Cortex of kidney (tissue), 1 donor: Measurements from ENCODE around the gene AKR1E2.

Experiments
- DNase-seq: peaks from one replicate; lab custom pipeline; 2025; lab: John Stamatoyannopoulos, UW

AKR1E2 gene

DNA sequence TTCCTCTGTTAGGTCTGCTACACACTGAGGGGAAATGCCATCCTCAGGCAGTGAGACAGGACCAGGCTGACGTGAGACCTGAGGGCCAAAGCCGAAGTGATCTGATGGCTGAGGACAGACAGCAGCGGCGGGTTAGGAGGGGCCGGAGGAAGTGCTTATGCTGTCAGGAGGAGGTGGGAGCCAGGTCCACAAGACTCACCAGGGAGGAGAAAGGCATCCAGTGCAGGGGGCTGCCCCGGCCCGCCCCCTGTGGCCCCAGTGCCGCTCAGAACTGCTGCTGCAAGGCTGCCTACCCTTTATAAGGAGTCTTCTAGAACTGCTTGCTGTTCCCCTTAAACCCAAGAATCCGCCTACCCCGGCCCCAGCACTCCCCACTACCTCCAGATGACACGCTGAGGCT, 19.8 kb downstream of the AKR1E2 start:
- no peak for DNase-seq

DNA sequence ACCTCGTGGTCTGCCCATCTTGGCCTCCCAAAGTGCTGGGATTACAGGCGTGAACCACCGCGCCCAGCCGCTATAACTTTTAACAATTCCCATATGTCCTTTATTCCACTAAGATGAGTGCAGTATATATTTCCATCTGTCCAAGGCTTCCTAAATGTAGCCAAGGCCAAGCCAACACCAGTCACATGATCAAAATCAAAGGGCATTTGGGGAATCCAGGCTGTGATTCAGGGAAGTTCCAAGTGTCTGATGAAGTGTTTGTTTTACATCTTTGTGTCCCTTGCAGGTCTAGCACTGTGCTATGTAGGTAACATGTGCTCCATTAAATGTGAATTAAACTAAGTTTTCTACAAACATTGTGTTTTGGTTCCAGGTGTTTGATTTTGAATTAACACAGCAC, 20.8 kb downstream of the AKR1E2 start:
- no peak for DNase-seq

- DNase-seq, result no peak
Observed at GRCh38 chr10:4847561-4848355, 21.8 kb downstream of the AKR1E2 start.

DNA sequence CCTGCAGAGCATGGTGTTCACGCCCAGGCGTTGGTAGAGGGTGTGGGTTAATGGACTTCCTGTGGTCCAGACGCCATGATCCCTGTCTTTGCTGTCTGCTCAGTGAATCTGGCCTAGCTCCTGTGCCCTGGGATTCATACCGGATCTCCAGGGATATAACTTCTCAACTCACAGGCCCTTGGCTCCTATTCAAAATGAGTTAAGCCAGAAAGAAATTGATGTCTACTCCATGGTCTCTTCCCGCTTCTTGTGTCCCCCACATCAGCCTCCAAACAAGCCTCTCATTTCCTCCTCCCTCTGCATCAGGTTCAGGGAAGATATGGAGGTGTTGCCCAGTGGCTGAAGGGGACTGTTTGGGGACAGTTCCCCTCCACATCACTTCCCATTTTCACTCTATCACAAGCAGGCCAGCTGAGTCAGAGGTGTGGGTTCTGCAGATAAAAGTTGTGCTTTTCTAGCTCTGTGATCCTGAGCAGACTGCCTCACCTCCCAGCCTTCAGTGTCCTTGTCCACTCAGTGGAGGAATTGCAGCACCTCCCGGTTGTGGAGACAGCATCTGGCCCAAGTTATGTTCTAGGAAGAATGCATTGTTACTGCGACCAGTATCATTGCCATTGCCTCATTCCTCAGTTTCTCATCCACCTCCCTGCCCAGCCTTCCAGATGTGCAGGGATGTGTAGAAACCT, 22.5 kb downstream of the AKR1E2 start:
- no peak for DNase-seq

DNA sequence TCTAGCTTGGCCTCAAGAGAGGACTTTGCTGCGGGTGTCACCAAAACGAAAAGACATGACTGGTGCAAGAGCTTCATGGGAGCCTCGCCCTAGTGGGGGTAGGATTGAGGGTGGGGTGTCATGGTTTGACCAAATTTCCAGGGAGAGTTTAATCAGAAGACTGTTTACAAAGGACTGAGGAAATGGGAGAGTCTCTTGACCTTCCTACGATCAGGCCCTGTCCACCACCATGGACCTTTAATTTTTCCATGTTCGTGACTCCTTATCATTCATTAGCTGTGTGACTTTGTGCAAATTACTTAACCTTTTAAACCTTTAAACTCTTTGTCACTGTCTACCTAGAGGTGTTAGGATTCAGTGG, 23.0 kb downstream of the AKR1E2 start:
- DNase-seq, result no peak

DNA sequence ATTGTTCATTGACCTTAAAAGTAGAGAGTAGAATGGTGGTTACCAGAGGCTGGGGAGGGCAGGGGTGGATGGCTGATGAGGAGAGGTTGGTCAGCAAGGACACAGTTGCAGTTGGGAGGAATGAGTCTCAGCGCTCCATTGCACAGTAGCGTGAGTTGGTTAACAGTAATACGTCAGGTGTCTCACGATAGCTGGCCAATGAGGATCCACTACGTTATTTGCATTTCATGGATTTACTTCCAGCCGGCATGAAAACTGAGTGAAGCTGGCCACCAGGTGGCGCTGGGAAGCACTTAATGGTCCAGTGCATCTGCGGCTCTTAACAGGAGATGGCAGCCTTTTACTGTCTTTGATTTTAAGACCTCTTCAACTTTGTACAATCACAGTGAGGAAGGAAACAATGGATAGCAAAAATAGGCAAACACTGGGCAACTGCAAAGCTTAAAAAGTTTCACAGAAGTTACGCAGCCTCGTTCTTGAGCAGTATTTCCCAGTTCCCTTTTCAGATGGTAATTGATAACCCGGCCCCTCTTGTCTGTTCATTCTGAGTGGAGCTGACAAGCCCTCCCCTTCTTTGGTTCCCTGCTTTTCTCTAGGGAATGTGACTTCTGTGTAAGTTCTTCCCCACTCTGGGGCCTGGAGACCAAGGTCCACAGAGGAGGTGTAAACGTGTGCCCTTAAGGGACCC, 23.7 kb downstream of the AKR1E2 start:
- no peak for DNase-seq

DNA sequence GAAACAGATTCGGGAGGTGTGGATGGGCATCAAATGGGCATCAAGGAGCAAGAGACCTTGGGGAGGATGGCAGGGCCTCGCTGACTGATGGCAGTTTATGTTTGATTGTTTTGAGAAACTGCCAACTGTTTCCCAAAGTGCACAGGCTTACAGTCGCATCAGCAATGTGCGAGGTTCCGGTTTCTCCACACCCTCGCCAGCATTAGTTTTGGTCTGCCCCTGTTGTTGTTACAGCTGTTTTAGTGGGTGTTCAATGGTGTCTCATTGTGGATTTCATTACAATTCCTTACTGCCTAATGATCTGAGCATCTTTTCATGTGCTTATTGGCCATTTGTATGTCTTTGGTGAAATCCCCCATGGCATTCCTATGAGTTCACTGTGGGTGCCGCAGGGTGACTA, 24.4 kb downstream of the AKR1E2 start:
- DNase-seq, result no peak

DNA sequence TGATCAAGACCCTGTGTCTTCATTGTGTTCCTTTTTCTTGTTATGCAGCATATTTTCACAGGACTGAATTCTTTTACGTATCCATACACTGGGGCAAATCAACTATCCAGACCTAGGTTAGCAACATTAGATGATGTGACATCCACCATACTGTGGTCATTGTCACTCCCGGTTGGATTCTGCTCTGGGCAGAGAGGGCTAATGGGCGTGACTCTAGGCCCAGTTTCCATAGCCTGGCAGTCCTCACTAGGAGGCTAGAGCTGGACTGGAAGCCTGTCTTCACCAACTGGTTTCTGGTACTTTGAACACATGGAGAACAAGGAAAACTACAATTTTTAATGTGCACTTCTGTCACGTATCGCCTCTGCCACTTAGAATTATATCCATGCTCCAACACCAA, 25.2 kb downstream of the AKR1E2 start:
- no peak for DNase-seq

- DNase-seq, result no peak
Observed at GRCh38 chr10:4851846-4852245, 25.8 kb downstream of the AKR1E2 start.

DNA sequence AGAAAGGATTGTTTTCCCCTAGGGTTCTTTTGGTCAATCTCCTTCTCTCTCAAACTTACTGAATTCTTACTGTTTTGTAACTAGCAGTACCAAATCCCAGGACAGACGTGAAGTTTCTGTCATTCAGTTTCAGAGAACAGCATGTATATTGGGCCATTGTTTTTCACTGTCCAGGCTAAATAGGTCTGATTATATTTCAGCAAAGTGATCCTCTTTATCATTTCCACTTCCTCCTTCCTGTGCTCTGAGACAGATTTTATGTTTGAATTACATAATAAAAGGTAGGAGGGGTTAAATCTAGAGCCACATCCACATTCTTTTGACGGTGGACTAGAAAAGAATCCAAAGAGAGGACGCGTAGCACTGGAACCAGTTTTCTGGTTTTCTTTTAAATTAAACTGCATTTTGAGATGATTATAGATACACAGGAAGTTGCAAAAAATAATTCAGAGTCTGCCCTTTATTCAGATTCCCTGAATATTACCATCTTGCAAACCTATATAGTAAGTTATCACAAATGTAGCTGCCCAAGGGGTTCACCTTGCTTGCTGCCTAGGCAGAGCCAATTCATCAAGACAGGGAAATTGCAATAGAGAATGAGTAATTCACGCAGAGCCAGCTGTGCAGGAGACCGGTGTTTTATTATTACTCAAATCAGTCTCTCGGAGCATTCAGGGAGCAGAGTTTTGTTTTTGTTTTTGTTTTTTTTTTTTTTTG, 40.1 kb downstream of the AKR1E2 start:
- DNase-seq, result no peak

GRCh38 chr10:4867109-4867519, 41.1 kb downstream of the AKR1E2 start:
- DNase-seq, result no peak

DNA sequence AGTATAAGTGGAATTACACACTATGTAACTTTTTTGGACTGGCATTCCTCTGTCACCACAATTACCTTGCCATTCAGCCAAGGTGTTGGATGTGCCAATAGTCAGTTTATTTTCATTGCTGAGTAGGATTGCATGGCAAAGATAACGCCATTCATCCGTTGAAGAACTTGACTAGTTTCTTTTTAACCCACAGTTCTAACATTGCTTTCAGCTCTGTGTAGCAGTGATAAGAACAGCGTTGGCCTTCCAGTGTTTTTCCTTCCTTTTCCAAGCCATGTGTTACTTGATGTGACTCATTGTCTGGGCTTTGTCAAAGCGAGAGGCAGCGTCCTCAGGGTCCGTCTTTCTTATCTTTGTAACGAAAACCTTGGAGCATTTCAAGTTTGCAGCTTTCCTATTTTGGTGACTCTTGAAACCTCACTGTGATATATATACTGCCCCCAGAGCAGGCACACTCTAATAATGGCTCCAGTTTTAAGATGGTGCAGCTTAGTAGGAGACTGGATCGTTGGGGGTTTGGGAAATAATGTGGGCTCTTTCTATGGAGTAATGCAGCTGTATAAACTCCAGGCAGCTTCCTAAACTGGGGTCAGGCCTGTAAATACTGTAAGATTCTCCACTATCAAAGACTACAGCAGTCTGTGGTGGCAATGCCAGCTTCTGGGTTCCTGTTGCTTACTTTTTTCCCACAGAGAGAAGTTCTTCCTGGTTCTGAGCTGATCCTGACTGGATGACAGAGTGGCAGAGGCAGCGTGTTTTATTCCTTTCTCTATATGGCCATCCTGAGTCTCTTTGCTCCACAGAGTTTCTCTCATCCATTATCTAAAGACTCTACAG, 41.7 kb downstream of the AKR1E2 start:
- no peak for DNase-seq

- no peak for DNase-seq
Observed at GRCh38 chr10:4868357-4868657, 42.3 kb downstream of the AKR1E2 start.

DNA sequence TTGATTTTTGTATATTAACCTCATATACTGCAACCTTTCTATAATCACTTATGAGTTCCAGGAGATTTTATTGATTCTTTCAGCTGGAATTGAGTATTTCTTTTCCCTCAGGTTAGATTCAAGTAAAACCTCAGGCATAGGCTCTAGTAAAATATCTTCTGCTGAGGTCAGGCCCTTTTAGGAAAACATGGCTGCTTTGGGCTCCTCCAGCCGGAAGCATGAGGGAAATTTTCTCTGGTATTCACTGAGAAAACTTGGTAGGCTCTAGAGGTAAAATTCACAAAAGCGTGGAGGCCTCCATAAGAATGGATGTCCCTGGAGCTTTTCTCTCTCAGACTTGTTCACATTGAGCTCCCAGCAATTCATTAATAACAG, 56.7 kb downstream of the AKR1E2 start:
- DNase-seq, result no peak

- DNase-seq, result no peak
Observed at GRCh38 chr10:4883079-4883739, 57.2 kb downstream of the AKR1E2 start.

DNA sequence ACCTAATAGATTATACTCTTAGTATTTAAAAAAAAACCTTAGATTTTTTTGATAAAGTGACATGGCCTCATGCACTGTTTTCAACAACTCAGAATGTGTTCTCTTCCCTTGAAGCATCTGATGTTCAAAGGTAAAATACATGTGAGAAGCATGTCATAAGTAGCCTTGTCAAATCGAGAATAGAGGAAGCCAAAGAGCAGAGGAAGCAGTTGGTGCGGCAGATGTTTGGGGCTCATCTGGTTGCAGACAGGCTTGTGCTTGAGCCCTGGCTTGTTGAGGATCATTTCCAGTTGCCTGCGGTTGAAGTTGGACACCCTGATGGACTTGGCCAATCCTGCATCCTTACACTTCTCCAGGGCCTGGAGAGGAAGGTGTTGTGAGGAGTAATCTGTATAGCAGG, 59.2 kb downstream of the AKR1E2 start:
- no peak for DNase-seq

DNA sequence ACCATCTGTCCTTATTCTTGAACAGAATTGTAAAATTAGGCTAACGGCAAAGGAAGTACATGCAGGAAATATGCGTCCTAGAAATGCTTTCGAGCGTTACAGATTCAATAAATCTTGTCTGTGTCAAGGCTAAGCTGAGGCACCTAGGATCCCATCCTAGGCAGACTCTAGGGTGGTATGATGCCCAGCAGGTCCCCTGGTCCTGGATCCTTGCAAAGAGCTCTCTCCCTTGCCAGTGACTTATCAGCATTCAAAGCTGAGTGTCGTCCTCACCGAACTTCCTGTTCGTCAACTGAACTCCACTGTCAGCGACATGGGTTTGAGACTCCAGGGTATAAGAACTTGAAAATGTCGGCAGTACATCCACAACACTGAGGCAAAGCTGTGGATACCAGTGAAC, 61.5 kb downstream of the AKR1E2 start:
- no peak for DNase-seq

DNA sequence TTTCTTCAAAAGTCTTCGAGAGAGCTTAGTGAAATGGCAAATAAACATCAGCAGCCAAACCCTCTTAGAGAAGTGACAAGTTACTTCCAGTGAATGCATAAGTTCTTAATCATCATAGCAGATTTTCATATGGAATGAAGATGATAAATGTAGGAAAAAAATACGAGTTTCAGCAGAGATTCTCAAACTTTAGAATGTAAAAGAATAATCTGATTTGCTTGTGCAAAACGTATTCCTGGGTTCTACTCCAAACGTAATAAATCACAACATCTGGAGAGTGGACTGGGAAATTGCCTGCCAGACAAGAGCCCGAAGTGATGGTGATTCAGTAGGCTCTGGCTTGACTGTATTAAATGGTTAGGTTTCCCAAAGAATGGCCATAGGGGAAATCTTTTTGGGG, 62.2 kb downstream of the AKR1E2 start:
- no peak for DNase-seq

DNA sequence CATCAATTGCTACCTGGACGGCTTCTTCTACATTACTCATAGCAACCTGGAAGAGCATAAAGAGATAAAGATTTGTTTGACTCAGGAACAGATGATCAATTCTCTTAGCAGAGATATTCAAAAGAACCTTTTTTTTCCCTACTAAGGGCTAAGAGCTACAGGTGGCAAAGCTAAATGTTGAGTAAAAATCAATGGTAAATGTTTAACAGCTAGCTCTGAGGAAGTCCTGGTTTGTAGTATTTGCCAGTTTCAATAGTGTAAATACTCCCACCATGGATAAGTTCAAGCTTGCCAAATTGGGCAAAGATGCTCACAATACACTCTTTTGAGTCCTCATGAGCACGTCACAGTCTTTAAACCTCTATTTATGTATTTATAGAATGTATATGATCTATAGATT, 64.0 kb downstream of the AKR1E2 start:
- DNase-seq, result no peak

DNA sequence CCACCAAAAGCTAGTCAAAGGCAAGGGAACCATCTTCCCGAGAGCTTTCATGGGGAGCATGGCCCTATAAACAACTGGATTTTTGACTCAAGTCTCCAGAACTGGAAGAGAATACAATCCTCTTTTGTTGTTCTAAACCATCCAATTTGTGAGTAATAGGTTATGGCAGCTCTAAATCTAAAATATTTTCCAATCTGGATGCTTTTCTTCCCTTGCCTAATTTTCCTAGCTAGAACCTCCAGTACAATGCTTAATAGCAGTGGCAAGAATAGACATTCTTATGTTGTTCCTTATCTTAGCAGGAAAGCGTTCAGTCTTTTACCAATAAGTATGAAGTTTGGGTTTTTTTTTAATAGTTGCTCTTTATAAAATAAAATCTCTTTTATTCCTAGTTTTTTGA, 66.7 kb downstream of the AKR1E2 start:
- no peak for DNase-seq

GRCh38 chr10:4894335-4894734, 68.3 kb downstream of the AKR1E2 start:
- no peak for DNase-seq
